Stimulated activated CD8-positive, alpha-beta memory T cell treated with anti-CD3 and anti-CD28 coated beads, Interleukin-15, amount 100 ng/mL, for 48 hours (primary cell): ENCODE results near the gene NTM.

Experiments
- DNase-seq, 2 donors: peaks; one replicate each; pipeline ENCODE4 v3.0.0-alpha.2; 2020; ENCODE audit warnings: low read depth in 2 of 2

NTM gene

GRCh38 chr11:132256528-132257279 lies 886.3 kb downstream of the NTM start:
- DNase-seq: no peak

- no peak for DNase-seq
Observed at GRCh38 chr11:132257871-132258270, 887.5 kb downstream of the NTM start.

- DNase-seq: no peak
Observed at GRCh38 chr11:132258875-132259274, 888.5 kb downstream of the NTM start.

- DNase-seq: no peak
Observed at GRCh38 chr11:132260636-132261035, 890.2 kb downstream of the NTM start.

- DNase-seq: no peak
Observed at GRCh38 chr11:132263241-132263640, 892.8 kb downstream of the NTM start.

GRCh38 chr11:132263875-132264274 lies 893.5 kb downstream of the NTM start:
- DNase-seq: no peak

GRCh38 chr11:132264616-132265015 lies 894.2 kb downstream of the NTM start:
- no peak for DNase-seq

GRCh38 chr11:132278801-132279574 lies 908.6 kb downstream of the NTM start:
- DNase-seq: no peak

- no peak for DNase-seq
Observed at GRCh38 chr11:132284048-132284447, 913.6 kb downstream of the NTM start.

- no peak for DNase-seq
Observed at GRCh38 chr11:132284611-132285010, 914.2 kb downstream of the NTM start.

GRCh38 chr11:132285631-132286030 lies 915.2 kb downstream of the NTM start:
- no peak for DNase-seq

- DNase-seq: no peak
Observed at GRCh38 chr11:132286106-132286505, 915.7 kb downstream of the NTM start.

- DNase-seq: no peak
Observed at GRCh38 chr11:132288036-132288435, 917.6 kb downstream of the NTM start.

GRCh38 chr11:132289590-132290256 lies 919.3 kb downstream of the NTM start:
- no peak for DNase-seq

- DNase-seq: no peak
Observed at GRCh38 chr11:132293586-132293985, 923.2 kb downstream of the NTM start.

GRCh38 chr11:132296946-132297610 lies 926.7 kb downstream of the NTM start:
- no peak for DNase-seq

GRCh38 chr11:132298357-132298756 lies 927.9 kb downstream of the NTM start:
- DNase-seq: no peak

GRCh38 chr11:132300283-132300682 lies 929.9 kb downstream of the NTM start:
- DNase-seq: no peak

GRCh38 chr11:132301465-132301864 lies 931.0 kb downstream of the NTM start:
- no peak for DNase-seq

- no peak for DNase-seq
Observed at GRCh38 chr11:132301900-132302299, 931.5 kb downstream of the NTM start.

GRCh38 chr11:132307309-132308020 lies 937.0 kb downstream of the NTM start:
- DNase-seq: no peak
